Hypothalamus (tissue), 51 donors: ENCODE results near the gene UTP14C.
"Not testable (repeated sequence)": the region's sequence is repeated elsewhere in the genome, so short reads cannot be mapped to it uniquely, and the experiment has no call there.

Source experiments
- DNase-seq, 51 donors: peaks; one replicate each; lab custom pipeline; 2025; lab: John Stamatoyannopoulos, UW

Gene UTP14C

GRCh38 chr13:52001120-52001731 lies 23.3 kb upstream of the UTP14C start:
- no peak for DNase-seq

GRCh38 chr13:52002361-52002760 lies 22.1 kb upstream of the UTP14C start:
- DNase-seq: no peak

- DNase-seq: no peak
Observed at GRCh38 chr13:52003541-52003940, 20.9 kb upstream of the UTP14C start.

- DNase-seq: no peak
Observed at GRCh38 chr13:52004511-52005170, 19.9 kb upstream of the UTP14C start.

GRCh38 chr13:52005841-52006522 lies 18.5 kb upstream of the UTP14C start:
- DNase-seq: no peak

GRCh38 chr13:52006523-52007245 lies 17.8 kb upstream of the UTP14C start:
- DNase-seq: no peak

- DNase-seq: no peak
Observed at GRCh38 chr13:52009946-52010345, 14.5 kb upstream of the UTP14C start.

GRCh38 chr13:52010890-52011631 lies 13.4 kb upstream of the UTP14C start, which contains the start of gene ATP7B:
ATP7B (minus strand) TSS chr13:52011450; CDS start chr13:52011337, 113 bp downstream.
- DNase-seq: peak in 5 of 51 donors; percentile 33 to 45 (median 44)

GRCh38 chr13:52011632-52012511 lies 12.6 kb upstream of the UTP14C start, which contains the start of gene ALG11:
ALG11 (plus strand) TSS chr13:52012398; CDS start chr13:52012419, 21 bp downstream.
- peak; percentile 81 to 99 (median 97) for DNase-seq

GRCh38 chr13:52012512-52012836 lies 12.0 kb upstream of the UTP14C start:
- DNase-seq: no peak

GRCh38 chr13:52016296-52016695 lies 8.2 kb upstream of the UTP14C start:
- DNase-seq: no peak

- DNase-seq: no peak
Observed at GRCh38 chr13:52020191-52020590, 4.3 kb upstream of the UTP14C start.

GRCh38 chr13:52022356-52022755 lies 2.1 kb upstream of the UTP14C start:
- DNase-seq: no peak

- DNase-seq: no peak
Observed at GRCh38 chr13:52025475-52026245, 1.2 kb downstream of the UTP14C start.

- DNase-seq: no peak
Observed at GRCh38 chr13:52026246-52026626, 1.7 kb downstream of the UTP14C start.

GRCh38 chr13:52027832-52028231 lies 3.3 kb downstream of the UTP14C start:
- no peak for DNase-seq

- DNase-seq: no peak
Observed at GRCh38 chr13:52029569-52029968, 5.1 kb downstream of the UTP14C start.

GRCh38 chr13:52030401-52030800 lies 5.9 kb downstream of the UTP14C start:
- not testable (repeated sequence) for DNase-seq

GRCh38 chr13:52033039-52033438 lies 8.5 kb downstream of the UTP14C start:
- DNase-seq: no peak
